Measurements from ENCODE around the gene CDC14B. TPM values are rescaled to one million over a fixed set of nuclear protein-coding genes. Genes with fewer than 3 reads are reported as not detected.

Gene CDC14B
- total RNA-seq, 1 experiment from 2014 or later, result 11.4 TPM

- BruUV-seq (replicated peaks), result no TSS peak
- no peaks in the 10 kb centered on the region for H4K20me1 ChIP-seq (ENCODE audit: low read length)
- H3K36me3 ChIP-seq (ENCODE audit: low read depth, low read length), result no peaks in the 10 kb centered on the region
- H3F3A ChIP-seq (ENCODE audit: low read length, unreplicated experiment), result no peaks in the 10 kb centered on the region
- H3K27me3 ChIP-seq (ENCODE audit: low read length), result no peaks in the 10 kb centered on the region
- DNase-seq, result no peak
- ChIA-PET POLR2A (ENCODE audit: unreplicated experiment) (no interaction called here), CTCF (no interaction called here)
- H3K9me2 ChIP-seq (replicated peaks; ENCODE audit: low read length), result no peaks in the 10 kb centered on the region
- no peak overlapping the region for H2AFZ ChIP-seq (ENCODE audit: low read length)
- H3K4me2 ChIP-seq (ENCODE audit: low read length), result no peak overlapping the region
- no peak overlapping the region for H3K4me3 ChIP-seq (ENCODE audit: low read length)
- no peak overlapping the region for H3K9ac ChIP-seq (ENCODE audit: low read length)
- no peak for ATAC-seq
- H3K79me2 ChIP-seq (ENCODE audit: low read length), result no peaks in the 10 kb centered on the region
- no peak for TF ChIP-seq EZH2 (IDR thresholded peaks at IDR 0.05; ENCODE audit: low read length, unreplicated experiment)
- no peak for TF ChIP-seq EZH2phosphoT487 (IDR thresholded peaks at IDR 0.05; ENCODE audit: borderline replicate concordance, low read length)
- TF ChIP-seq CTCF (conservative IDR thresholded peaks at IDR 0.05; ENCODE audit: low read depth, low read length), result no peak
- intact Hi-C loops (cut with micrococcal nuclease), result no loop called here
- H3K9me3 ChIP-seq (ENCODE audit: low read length), result no peaks in the 10 kb centered on the region
- H3K27ac ChIP-seq (ENCODE audit: low read length), result no peak overlapping the region
- peaks cover 3% of the 10 kb centered on the region; the same call in 1 of the 2 replicates for H3K4me1 ChIP-seq (ENCODE audit: insufficient read depth, low read length)
These were observed 135.8 kb downstream of the CDC14B start for GRCh38 chr9:96483733-96484390.

GRCh38 chr9:96483197-96483596 is 136.4 kb downstream of the CDC14B start:
- BruUV-seq (replicated peaks), result no TSS peak
- Histone ChIP-seq H2AFZ (ENCODE audit: low read length) (no peak overlapping the region), H3K9ac (ENCODE audit: low read length) (no peak overlapping the region), H3K27ac (ENCODE audit: low read length) (no peak overlapping the region), H3K27me3 (ENCODE audit: low read length) (no peaks in the 10 kb centered on the region), H4K20me1 (ENCODE audit: low read length) (no peaks in the 10 kb centered on the region), H3K4me1 (ENCODE audit: insufficient read depth, low read length) (peaks cover 3% of the 10 kb centered on the region; the same call in 1 of the 2 replicates), H3K79me2 (ENCODE audit: low read length) (no peaks in the 10 kb centered on the region), H3K4me2 (ENCODE audit: low read length) (no peak overlapping the region), H3K9me2 (replicated peaks; ENCODE audit: low read length) (no peaks in the 10 kb centered on the region), H3F3A (ENCODE audit: low read length, unreplicated experiment) (no peaks in the 10 kb centered on the region), H3K36me3 (ENCODE audit: low read depth, low read length) (no peaks in the 10 kb centered on the region), H3K4me3 (ENCODE audit: low read length) (no peak overlapping the region), H3K9me3 (ENCODE audit: low read length) (no peaks in the 10 kb centered on the region)
- ATAC-seq (no peak), DNase-seq (no peak)
- ChIA-PET CTCF (no interaction called here), POLR2A (ENCODE audit: unreplicated experiment) (interaction anchor here (0.7 kb wide), 1 partner anchor 9 kb away, joined by 5 read pairs; no protein-coding TSS in a partner anchor)
- intact Hi-C loops (cut with micrococcal nuclease), result no loop called here
- TF ChIP-seq EZH2phosphoT487 (IDR thresholded peaks at IDR 0.05; ENCODE audit: borderline replicate concordance, low read length) (no peak), CTCF (conservative IDR thresholded peaks at IDR 0.05; ENCODE audit: low read depth, low read length) (no peak), EZH2 (IDR thresholded peaks at IDR 0.05; ENCODE audit: low read length, unreplicated experiment) (no peak)

- ChIA-PET POLR2A (ENCODE audit: unreplicated experiment) (interaction anchor here (0.7 kb wide), 1 partner anchor 8 kb away, joined by 5 read pairs; no protein-coding TSS in a partner anchor), CTCF (no interaction called here)
- intact Hi-C loops (cut with micrococcal nuclease), result no loop called here
- DNase-seq (no peak), ATAC-seq (no peak)
- Histone ChIP-seq H3K9me2 (replicated peaks; ENCODE audit: low read length) (no peaks in the 10 kb centered on the region), H4K20me1 (ENCODE audit: low read length) (no peaks in the 10 kb centered on the region), H2AFZ (ENCODE audit: low read length) (no peak overlapping the region), H3K4me3 (ENCODE audit: low read length) (no peak overlapping the region), H3K27ac (ENCODE audit: low read length) (no peak overlapping the region), H3K9me3 (ENCODE audit: low read length) (no peaks in the 10 kb centered on the region), H3K36me3 (ENCODE audit: low read depth, low read length) (no peaks in the 10 kb centered on the region), H3K79me2 (ENCODE audit: low read length) (no peaks in the 10 kb centered on the region), H3K4me2 (ENCODE audit: low read length) (no peak overlapping the region), H3K4me1 (ENCODE audit: insufficient read depth, low read length) (peaks cover 3% of the 10 kb centered on the region; the same call in 1 of the 2 replicates), H3F3A (ENCODE audit: low read length, unreplicated experiment) (no peaks in the 10 kb centered on the region), H3K9ac (ENCODE audit: low read length) (no peak overlapping the region), H3K27me3 (ENCODE audit: low read length) (no peaks in the 10 kb centered on the region)
- no peak for TF ChIP-seq EZH2 (IDR thresholded peaks at IDR 0.05; ENCODE audit: low read length, unreplicated experiment)
- TF ChIP-seq EZH2phosphoT487 (IDR thresholded peaks at IDR 0.05; ENCODE audit: borderline replicate concordance, low read length), result no peak
- TF ChIP-seq CTCF (conservative IDR thresholded peaks at IDR 0.05; ENCODE audit: low read depth, low read length), result no peak
- BruUV-seq (replicated peaks), result no TSS peak
These were observed 137.2 kb downstream of the CDC14B start for GRCh38 chr9:96482476-96482875.

All from PC-3 (cell line).